Measurements from ENCODE around the gene PPP2R3B.

PPP2R3B gene

DNA sequence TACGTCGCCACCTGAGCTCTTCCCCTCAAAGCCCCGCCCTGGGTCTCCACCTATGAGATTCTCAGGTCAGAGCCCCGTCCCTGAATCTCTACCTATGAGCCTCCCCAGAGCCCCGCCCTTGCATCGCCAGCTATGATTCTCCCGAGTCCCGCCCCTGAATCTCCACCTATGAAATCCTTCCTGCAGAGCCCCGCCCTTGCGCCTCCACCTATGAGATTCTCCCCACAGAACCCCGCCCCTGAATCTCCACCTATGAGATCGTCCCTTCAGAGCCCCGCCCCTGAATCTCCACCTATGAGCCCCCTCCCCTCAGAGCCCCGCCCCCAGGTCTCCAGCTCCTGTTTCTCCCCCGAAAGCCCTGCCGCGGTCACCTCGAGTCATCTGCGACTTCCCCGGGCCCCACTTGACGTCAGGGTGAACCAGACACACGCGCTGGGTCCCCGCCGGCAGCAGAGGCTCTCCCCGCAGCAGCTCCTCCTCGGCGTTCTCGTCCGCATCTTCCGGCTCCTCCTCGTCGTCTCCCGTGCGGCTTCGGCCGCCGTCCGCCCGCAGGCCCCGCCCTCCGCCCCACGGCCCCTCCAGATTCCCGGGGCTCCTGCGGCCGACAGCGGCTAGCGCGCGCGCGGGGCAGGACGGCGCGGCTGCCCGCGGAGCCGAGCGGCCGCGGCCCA, 68.5 kb downstream of the PPP2R3B start:
- no peaks in the 10 kb centered on the region for H3K27me3 ChIP-seq (ENCODE audit: insufficient read depth, poor library complexity, severe bottlenecking)
- DNase-seq (ENCODE audit: low spot score) (peak; percentile 100), ATAC-seq (ENCODE audit: low read depth) (peak; percentile 73)
- H3K27ac ChIP-seq (ENCODE audit: poor library complexity, severe bottlenecking) = peak overlapping the region; percentile 70
- no peaks in the 10 kb centered on the region for H3K4me1 ChIP-seq (ENCODE audit: insufficient read depth, poor library complexity, severe bottlenecking)
- TF ChIP-seq, protein P1, sequence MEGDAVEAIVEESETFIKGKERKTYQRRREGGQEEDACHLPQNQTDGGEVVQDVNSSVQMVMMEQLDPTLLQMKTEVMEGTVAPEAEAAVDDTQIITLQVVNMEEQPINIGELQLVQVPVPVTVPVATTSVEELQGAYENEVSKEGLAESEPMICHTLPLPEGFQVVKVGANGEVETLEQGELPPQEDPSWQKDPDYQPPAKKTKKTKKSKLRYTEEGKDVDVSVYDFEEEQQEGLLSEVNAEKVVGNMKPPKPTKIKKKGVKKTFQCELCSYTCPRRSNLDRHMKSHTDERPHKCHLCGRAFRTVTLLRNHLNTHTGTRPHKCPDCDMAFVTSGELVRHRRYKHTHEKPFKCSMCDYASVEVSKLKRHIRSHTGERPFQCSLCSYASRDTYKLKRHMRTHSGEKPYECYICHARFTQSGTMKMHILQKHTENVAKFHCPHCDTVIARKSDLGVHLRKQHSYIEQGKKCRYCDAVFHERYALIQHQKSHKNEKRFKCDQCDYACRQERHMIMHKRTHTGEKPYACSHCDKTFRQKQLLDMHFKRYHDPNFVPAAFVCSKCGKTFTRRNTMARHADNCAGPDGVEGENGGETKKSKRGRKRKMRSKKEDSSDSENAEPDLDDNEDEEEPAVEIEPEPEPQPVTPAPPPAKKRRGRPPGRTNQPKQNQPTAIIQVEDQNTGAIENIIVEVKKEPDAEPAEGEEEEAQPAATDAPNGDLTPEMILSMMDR (IDR thresholded peaks at IDR 0.05; ENCODE audit: poor library complexity, severe bottlenecking) = no peak
- peak overlapping the region; percentile 87 for H3K4me3 ChIP-seq (ENCODE audit: severe bottlenecking)
- H3K36me3 ChIP-seq (ENCODE audit: low read depth) = peaks cover 25% of the 10 kb centered on the region
- no peaks in the 10 kb centered on the region for H3K9me3 ChIP-seq (ENCODE audit: severe bottlenecking)

DNA sequence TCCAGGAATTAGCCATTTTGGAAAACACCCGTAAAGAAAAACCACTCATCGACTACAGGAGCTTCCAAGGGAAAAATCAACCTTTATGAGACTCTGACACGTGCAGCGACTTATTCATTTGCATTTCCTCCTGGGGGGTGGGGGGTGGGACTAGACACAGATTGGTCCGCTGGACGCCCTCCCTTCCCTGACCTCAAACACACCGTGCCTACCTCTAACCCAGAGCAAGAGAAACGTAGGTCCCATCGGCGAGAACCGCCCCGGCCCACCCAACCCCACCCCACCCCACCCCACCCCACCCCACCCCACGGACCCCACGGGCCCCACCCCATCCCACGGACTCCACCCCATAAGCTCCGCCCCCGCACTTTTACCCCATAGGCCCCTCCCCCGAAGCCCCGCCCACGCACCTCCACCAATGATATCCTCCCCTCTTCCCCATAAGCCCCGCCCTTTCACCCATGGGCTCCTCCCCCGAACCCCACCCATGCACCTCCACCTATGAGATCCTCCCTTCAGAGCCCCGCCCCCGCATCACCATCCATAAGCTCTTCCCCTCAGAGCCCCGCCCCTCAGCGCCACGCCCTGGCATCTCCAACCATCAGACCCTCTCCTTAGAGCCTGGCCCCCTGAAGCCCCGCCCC, 69.2 kb downstream of the PPP2R3B start:
- H3K4me3 ChIP-seq (ENCODE audit: severe bottlenecking) = peak overlapping the region; percentile 87
- peaks cover 28% of the 10 kb centered on the region for H3K36me3 ChIP-seq (ENCODE audit: low read depth)
- ATAC-seq (ENCODE audit: low read depth) (no peak), DNase-seq (ENCODE audit: low spot score) (no peak)
- H3K27me3 ChIP-seq (ENCODE audit: insufficient read depth, poor library complexity, severe bottlenecking) = no peaks in the 10 kb centered on the region
- H3K27ac ChIP-seq (ENCODE audit: poor library complexity, severe bottlenecking) = peak overlapping the region; percentile 70
- TF ChIP-seq, protein P1 (IDR thresholded peaks at IDR 0.05; ENCODE audit: poor library complexity, severe bottlenecking) = no peak
- no peaks in the 10 kb centered on the region for H3K4me1 ChIP-seq (ENCODE audit: insufficient read depth, poor library complexity, severe bottlenecking)
- H3K9me3 ChIP-seq (ENCODE audit: severe bottlenecking) = no peaks in the 10 kb centered on the region

DNA sequence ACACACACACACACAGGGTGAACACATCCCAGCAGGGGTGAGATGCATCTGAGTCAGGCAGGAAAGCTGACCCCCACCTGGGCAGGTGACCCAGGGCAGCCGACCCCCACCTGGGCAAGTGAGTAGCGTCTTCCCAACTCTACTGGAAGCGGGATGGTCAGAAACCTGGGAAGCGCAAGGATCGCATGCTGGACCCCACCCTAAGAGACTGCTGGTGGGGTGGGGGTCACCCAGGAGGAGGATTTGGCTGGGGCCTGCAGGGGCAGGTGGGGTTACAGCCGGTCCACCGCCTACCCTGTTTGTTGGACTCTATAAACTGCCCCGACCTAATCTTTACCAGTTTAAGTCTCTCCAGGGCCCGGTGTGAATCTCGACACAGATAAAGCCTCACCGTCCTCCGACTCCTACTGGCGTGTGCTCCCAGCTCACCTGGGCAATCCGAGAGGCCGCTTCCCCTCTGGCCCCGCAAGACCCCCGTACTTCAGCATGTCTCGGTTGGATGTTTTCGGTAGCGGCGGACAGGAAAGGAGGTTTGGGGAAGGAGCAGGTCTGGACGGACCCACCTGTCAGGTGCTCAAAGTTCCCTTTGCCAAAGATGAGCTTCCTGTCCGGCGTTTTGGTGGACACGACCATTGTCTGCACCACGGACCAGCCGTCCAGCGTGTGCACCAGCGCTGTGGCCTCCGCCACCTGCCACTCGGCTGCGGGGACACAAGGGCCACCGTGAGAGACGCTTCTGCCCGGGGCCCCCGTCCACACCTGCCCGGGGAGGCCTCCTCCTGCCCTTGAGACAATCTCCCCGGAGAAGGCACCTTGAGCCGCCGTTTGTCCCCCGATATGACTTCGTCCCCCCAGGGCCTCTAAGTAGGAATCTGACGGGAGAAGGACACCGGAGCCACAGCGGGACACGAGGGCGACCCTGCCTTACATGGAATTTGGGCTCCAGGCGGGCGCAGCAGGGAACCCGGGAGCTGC, 70.1 kb downstream of the PPP2R3B start:
- Histone ChIP-seq H3K27me3 (ENCODE audit: insufficient read depth, poor library complexity, severe bottlenecking) (no peaks in the 10 kb centered on the region), H3K36me3 (ENCODE audit: low read depth) (peaks cover 32% of the 10 kb centered on the region), H3K9me3 (ENCODE audit: severe bottlenecking) (no peaks in the 10 kb centered on the region), H3K27ac (ENCODE audit: poor library complexity, severe bottlenecking) (peak overlapping the region; percentile 70), H3K4me1 (ENCODE audit: insufficient read depth, poor library complexity, severe bottlenecking) (no peaks in the 10 kb centered on the region), H3K4me3 (ENCODE audit: severe bottlenecking) (no peak overlapping the region)
- ATAC-seq (ENCODE audit: low read depth) (no peak), DNase-seq (ENCODE audit: low spot score) (peak; percentile 70)
- TF ChIP-seq, protein P1 (IDR thresholded peaks at IDR 0.05; ENCODE audit: poor library complexity, severe bottlenecking) = no peak

DNA sequence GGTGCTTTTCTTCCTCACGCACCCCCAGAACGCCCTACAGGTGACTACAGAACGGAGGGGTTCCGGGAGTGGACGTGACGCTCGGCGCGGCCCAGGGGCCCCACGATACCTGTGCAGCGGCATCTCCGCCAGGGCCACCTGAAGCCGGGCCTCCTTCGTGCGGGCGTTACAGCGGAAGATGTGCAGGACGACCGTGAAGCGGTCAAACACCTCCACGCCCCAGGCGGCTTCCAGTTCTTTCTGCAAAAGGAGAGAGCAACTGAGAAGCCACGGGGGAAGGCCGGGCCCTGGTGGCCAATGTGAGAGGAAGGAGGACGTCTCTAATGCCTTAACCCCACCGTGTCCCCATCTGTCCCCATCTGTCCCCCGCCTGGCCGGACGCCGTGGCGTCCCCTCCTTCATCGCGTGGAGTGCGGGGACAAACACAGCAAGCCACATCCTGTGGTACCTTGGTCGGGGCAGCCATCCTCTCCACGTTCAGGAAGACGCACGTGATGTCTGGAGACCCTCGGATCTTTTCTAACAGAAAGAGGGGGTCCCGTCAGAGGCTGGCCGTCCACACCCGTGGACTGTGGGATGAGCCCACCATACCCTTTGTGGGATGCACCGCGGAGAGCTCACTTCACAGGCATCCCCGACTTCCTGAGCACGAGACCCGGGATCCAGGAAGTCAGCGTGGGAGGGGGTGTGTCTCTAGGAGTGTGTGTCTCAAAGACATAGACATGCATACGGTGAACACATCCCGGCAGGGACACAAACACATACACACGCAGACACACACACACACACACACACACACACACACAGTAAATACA, 71.7 kb downstream of the PPP2R3B start:
- TF ChIP-seq, protein P1 (IDR thresholded peaks at IDR 0.05; ENCODE audit: poor library complexity, severe bottlenecking) = no peak
- Histone ChIP-seq H3K4me1 (ENCODE audit: insufficient read depth, poor library complexity, severe bottlenecking) (no peaks in the 10 kb centered on the region), H3K4me3 (ENCODE audit: severe bottlenecking) (no peak overlapping the region), H3K27me3 (ENCODE audit: insufficient read depth, poor library complexity, severe bottlenecking) (no peaks in the 10 kb centered on the region), H3K27ac (ENCODE audit: poor library complexity, severe bottlenecking) (no peak overlapping the region), H3K9me3 (ENCODE audit: severe bottlenecking) (no peaks in the 10 kb centered on the region), H3K36me3 (ENCODE audit: low read depth) (peaks cover 43% of the 10 kb centered on the region)
- ATAC-seq (ENCODE audit: low read depth) (no peak), DNase-seq (ENCODE audit: low spot score) (peak; percentile 75)
